ENCODE measurements around the gene PPP1R1C. TPM values are rescaled to one million over a fixed set of nuclear protein-coding genes. Genes with fewer than 3 reads are reported as not detected.

Gene PPP1R1C
- total and polyA plus RNA-seq, 10 donors: 0.24 to 0.48 (median 0.32) TPM; not detected in 5

GRCh38 chr2:182031956-182032355 is 46.3 kb downstream of the PPP1R1C start:
- H3K27ac ChIP-seq: no peak overlapping the region
- DNase-seq: no peak
- H3K36me3 ChIP-seq: no peaks in the 10 kb centered on the region
- H3K4me3 ChIP-seq: no peak overlapping the region
- intact Hi-C loops (cut with DNase I; ENCODE audit: low total_unique reads): no loop called here
- H3K9me3 ChIP-seq: no peaks in the 10 kb centered on the region
- H3K4me1 ChIP-seq: no peaks in the 10 kb centered on the region
- TF ChIP-seq CTCF (IDR thresholded peaks at IDR 0.05 in 8 of 11, conservative IDR thresholded peaks at IDR 0.05 in 3 of 11) (no peak), POLR2A (IDR thresholded peaks at IDR 0.05) (no peak), POLR2AphosphoS5 (IDR thresholded peaks at IDR 0.05) (no peak)
- no peaks in the 10 kb centered on the region for H3K27me3 ChIP-seq (replicated peaks in 1 of 7)
- 87 to 91% (median 87%) methylated on average over 2 of the region's 2 CpGs for WGBS, 5 donors

- 88 to 96% (median 90%) methylated on average over 3 of the region's 3 CpGs for WGBS, 5 donors
- no peaks in the 10 kb centered on the region for H3K9me3 ChIP-seq
- intact Hi-C loops (cut with DNase I; ENCODE audit: low total_unique reads): no loop called here
- no peaks in the 10 kb centered on the region for H3K36me3 ChIP-seq
- H3K27me3 ChIP-seq (replicated peaks in 1 of 7): no peaks in the 10 kb centered on the region
- H3K4me1 ChIP-seq: no peaks in the 10 kb centered on the region
- DNase-seq: no peak
- H3K4me3 ChIP-seq: no peak overlapping the region
- H3K27ac ChIP-seq: no peak overlapping the region
- TF ChIP-seq POLR2A (IDR thresholded peaks at IDR 0.05) (no peak), POLR2AphosphoS5 (IDR thresholded peaks at IDR 0.05) (no peak), CTCF (IDR thresholded peaks at IDR 0.05 in 8 of 11, conservative IDR thresholded peaks at IDR 0.05 in 3 of 11) (no peak)
Observed at GRCh38 chr2:182033449-182033848, 47.8 kb downstream of the PPP1R1C start.

- no peak overlapping the region for H3K27ac ChIP-seq
- H3K9me3 ChIP-seq: no peaks in the 10 kb centered on the region
- intact Hi-C loops (cut with DNase I; ENCODE audit: low total_unique reads): no loop called here
- no peak overlapping the region for H3K4me3 ChIP-seq
- no peaks in the 10 kb centered on the region for H3K27me3 ChIP-seq (replicated peaks in 1 of 7)
- H3K4me1 ChIP-seq: no peaks in the 10 kb centered on the region
- no peak for DNase-seq
- WGBS, 5 donors: 50 to 87% (median 76%) methylated on average over 1 of the region's 1 CpG
- no peaks in the 10 kb centered on the region for H3K36me3 ChIP-seq
- TF ChIP-seq POLR2A (IDR thresholded peaks at IDR 0.05) (no peak), POLR2AphosphoS5 (IDR thresholded peaks at IDR 0.05) (no peak), CTCF (IDR thresholded peaks at IDR 0.05 in 8 of 11, conservative IDR thresholded peaks at IDR 0.05 in 3 of 11) (no peak)
Observed at GRCh38 chr2:182038576-182038975, 52.9 kb downstream of the PPP1R1C start.

GRCh38 chr2:182043021-182043420 is 57.4 kb downstream of the PPP1R1C start:
- Histone ChIP-seq H3K27me3 (replicated peaks in 1 of 7) (no peaks in the 10 kb centered on the region), H3K27ac (no peak overlapping the region), H3K36me3 (no peaks in the 10 kb centered on the region), H3K4me1 (no peaks in the 10 kb centered on the region), H3K9me3 (no peaks in the 10 kb centered on the region), H3K4me3 (no peak overlapping the region)
- 57 to 69% (median 63%) methylated on average over 1 of the region's 1 CpG for WGBS, 5 donors
- no peak for DNase-seq
- intact Hi-C loops (cut with DNase I; ENCODE audit: low total_unique reads): no loop called here
- no peak for TF ChIP-seq CTCF (IDR thresholded peaks at IDR 0.05 in 8 of 11, conservative IDR thresholded peaks at IDR 0.05 in 3 of 11)
- TF ChIP-seq POLR2AphosphoS5 (IDR thresholded peaks at IDR 0.05): no peak
- TF ChIP-seq POLR2A (IDR thresholded peaks at IDR 0.05): no peak

Measured in spleen (tissue), 11 donors.